GM21723 (cell line): ENCODE results near the gene ARMC7.
"Not testable (repeated sequence)": the region's sequence is repeated elsewhere in the genome, so short reads cannot be mapped to it uniquely, and the experiment has no call there.

Experiments used
- ATAC-seq: cut with Tn5 transposase; IDR thresholded peaks from one replicate; pipeline ENCODE4 v1.9.1; 2021; ENCODE audit warnings: mild to moderate bottlenecking, moderate library complexity; ENCODE audit not compliant: unreplicated experiment

Gene ARMC7

DNA sequence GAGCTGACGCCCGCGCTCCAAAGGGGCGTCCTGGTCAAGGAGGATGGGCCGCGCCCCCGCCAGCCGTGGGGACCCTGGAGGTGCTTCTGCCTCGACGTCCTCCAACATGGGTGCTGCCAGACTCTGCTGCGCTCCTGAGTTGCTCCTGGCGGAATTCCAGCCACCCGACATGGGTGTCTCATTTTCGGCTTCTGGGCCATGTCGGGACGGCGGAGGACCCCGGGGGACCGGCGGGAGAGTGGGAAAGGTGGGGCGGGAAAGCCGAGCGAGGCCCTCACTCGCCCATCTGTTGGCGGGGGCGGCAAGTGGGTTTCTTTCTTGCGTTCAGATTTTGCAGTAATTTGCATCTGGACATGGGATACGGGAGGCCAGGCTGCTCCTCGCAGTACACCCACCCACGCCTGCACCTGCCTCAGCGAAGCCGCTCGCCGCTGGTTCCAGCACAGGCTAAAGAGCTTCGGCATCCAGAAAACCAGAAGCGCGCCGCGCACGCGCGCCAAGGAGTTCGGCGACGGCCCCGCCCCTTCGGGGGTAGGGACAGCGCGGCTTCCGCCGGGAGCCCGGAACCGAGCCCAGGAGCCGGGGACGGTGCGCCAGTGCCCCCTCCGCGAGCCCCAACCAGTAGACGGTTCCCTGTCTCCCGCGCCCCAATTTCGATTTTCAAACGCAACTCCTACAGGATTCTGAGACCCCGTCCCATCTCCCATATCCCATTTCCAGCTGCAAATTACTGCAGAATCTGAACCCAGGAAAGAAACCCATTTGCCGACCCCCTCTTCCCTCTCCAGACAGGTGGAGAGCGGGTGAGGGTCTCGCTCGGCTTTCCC, at the start of gene ARMC7:
Gene ARMC7, plus strand, starts transcription at position 563 of the 827 bp plus-strand sequence. CDS start 320 bp downstream, outside the sequence.
- ATAC-seq: peak; percentile 69

DNA sequence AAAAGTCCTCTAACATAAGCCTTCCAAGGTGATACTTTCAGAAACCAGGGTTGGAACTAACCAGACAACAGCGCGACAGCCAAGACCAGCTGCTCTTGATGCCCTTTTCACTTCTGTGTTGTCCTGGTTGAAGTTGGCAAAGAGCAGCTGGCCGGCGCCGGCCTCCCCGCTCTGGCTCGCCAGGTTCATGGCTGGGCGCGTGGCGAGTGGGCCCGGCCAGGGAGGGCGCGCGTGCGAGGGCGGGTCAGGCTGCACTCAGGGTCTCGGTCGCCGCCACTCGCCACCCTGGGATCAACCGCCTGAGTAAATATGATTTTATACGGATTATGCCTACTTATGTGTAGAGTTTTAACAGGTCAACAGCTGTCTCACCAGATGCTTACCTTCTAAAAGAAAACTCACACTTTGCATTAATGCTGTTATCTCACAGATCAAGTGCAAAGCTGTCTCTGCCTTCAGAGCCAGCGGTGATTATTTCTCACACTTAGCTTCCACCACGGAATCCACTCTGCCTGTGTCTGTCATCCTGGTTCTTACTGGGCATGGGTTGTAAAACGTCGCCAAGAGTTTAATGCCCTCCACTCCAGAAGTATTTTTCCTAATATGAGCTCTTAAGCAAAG, 49.2 kb upstream of the ARMC7 start:
- no peak for ATAC-seq

GRCh38 chr17:75061055-75061438, 48.7 kb upstream of the ARMC7 start:
- ATAC-seq: no peak

DNA sequence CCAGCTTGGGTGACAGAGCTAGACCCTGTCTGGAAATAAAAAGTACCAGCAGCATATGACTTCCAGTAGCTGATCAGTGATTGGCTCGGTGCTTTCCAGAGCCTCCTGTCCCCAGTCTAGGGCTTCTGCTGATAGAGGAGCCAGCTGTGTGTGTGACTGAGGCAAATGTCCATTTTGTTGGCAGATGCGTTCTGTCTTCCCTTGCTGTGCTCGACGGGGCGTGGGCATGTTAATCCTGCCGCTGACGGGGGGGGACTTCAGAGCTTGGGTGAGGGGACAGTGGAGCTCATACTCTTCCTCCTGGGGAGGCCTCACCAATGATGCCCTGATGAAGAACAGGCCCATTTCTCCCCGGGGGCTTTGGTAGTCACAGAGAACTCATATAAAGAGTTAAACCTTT, 48.2 kb upstream of the ARMC7 start:
- ATAC-seq: no peak

DNA sequence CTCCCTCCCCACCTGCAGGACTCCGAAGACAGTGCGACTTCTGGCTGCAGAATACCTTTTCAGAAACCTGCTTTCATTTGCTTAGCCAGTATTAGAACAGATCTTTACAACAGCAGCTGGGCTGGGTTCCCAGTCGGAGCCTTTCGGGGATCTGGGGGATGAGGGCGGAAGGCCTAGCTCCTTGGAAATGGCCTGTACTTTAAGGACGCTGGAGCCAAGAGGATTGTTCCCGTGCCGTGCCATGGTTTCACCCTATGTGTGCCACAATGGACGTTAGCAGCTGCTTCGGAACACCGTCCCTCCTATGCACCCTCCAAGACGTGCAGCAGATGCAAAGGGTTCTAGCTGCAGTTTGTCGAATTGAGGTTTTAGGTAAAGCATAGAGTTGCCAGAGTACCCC, 46.6 kb upstream of the ARMC7 start:
- ATAC-seq: no peak

GRCh38 chr17:75063626-75064025, 46.1 kb upstream of the ARMC7 start:
- ATAC-seq: no peak

DNA sequence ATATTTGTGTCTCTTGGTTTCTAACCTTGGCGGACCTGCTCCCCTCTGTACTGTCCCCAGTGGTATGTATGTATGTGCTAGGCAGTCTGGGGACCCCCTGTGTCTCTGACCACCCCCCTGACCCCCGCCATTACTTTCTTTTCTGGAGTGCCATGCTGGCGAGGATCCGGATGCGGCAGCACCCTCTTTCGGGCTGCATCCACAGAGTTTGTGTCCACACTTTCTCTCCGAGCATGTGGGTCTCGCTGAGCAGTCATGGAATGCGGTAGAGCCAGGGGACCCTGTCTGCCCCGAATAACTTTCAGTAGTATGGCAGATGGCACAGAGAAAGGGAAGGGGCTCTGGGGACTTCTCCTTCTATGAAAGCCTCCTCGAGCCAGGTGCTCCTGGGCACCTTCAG, 45.7 kb upstream of the ARMC7 start:
- no peak for ATAC-seq

DNA sequence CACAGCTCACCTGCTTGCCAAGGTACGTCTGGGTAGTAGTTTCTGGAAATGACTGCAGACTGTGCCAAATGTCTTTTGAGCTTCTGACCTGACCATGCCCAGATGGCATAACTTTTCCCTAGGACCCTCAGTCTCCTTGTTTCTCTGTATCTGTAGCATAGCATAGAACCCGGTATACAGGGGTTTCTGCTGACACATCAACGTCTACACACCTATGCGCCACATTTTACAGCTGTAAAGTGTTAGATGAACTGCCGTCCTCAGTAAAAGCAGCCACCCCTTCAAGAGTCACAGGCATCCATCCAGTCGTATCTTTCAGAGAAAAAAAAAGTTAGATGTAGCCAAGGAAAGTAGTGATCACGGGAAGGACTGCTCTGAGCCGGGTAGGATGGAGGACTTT, 45.3 kb upstream of the ARMC7 start:
- no peak for ATAC-seq

- ATAC-seq: no peak
Observed at GRCh38 chr17:75064867-75065561, 44.8 kb upstream of the ARMC7 start.

- no peak for ATAC-seq
Observed at GRCh38 chr17:75065562-75066151, 44.1 kb upstream of the ARMC7 start.

DNA sequence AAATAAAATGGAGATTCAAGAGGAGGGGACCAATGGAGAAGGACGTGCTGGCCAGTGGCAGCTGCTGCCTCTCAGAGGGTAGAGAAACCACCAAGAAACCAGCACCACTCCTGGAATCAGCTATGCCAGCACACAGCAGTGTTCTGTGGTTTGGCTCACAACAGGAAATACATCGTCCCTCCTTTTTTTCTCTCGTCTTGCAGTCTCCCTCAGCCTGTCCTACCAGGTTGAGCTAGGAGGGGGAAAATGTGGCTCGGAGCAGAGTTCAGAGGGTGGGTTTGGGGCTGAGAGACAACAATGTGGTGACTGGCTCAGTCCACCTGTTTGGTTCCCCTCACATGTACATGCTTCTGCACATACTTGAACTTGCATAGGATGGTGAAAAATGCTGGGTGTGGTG, 41.9 kb upstream of the ARMC7 start:
- no peak for ATAC-seq

DNA sequence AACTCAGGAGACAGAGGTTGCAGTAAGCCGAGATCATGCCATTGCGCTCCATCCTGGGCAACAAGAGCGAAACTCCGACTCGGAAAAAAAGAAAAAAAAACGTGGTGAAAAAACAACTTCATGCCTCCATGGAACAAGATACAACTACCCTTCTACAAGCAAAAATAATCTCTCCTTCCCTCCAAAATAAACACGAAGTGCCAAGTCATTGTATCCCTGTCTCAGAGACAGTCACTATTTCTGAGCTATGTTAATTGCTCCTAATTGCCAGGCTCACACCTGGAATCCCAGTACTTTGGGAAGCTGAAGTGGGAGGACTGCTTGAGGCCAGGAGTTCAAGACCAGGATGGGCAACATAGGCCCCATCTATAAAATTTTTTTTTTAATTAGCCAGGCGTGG, 41.0 kb upstream of the ARMC7 start:
- ATAC-seq: no peak

- no peak for ATAC-seq
Observed at GRCh38 chr17:75069783-75070182, 40.0 kb upstream of the ARMC7 start.

DNA sequence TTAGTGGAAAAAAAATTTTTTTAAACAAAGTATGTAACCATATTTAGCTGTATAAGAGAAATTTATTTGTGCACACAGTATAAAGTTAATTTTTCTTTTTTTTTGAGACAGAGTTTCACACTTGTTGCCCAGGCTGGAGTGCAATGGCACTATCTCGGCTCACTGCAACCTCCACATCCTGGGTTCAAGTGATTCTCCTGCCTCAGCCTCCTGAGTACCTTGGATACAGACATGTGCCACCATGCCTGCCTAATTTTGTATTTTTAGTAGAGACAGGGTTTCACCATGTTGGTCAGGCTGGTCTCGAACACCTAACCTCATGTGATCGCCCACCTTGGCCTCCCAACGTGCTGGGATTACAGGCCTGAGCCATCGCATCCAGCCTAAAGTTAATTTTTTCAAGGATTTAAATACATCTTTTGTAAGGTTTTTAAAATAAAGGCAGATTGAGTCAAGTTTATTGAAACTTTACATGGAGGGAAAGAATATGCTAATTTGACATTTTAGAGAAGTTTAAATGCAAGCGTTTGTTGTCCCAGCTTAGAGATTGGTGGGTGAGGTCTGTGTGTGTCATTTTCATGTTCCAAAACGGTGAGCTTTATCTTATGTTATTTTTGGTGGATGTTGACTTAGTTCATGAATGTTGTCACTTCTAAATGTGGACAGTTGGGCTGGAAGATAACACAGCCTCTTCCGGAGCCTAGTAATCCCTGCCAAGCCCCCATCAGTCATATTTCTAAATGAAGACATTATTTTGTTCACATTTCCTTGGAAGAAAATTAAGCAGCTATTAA, 38.1 kb upstream of the ARMC7 start:
- ATAC-seq: not testable (repeated sequence)

GRCh38 chr17:75072909-75073308, 36.9 kb upstream of the ARMC7 start:
- not testable (repeated sequence) for ATAC-seq

GRCh38 chr17:75073618-75074047, 36.1 kb upstream of the ARMC7 start:
- ATAC-seq: no peak

GRCh38 chr17:75074532-75074931, 35.2 kb upstream of the ARMC7 start:
- ATAC-seq: no peak

DNA sequence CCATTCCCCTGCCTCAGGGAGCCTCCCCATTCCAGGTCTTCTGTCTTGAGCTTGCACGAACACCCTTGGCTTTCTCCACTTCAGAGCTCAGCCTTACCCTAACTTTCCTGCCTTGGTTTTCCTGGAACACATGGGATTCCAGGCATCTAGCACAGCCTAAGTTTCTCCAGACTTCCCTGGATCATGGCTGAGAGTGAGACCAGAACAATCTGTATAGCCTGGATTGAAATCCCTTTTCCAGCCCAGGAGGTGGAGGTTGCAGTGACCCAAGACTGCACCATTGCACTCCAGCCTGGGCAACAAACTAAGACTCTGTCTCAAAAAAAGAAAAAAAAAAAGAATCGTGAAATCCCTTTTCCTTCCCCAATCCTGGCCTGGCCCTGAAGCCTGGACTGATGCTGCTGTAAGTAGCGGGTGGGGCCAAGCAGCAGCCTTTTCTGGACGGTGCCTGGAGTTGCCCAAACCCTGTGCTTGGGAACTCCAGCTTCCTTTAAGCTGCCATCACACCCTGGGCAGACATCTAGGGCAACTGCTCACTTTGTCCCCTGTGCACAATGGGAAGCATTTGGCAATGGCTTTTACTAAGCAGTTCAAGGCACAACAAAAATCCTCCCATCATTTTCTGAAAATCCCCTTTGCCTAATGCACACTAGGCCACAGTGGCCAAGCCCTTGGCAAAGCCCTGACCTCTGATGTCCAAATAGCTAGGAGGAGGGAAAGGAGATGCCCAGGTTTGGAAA, 34.0 kb upstream of the ARMC7 start:
- ATAC-seq: no peak

DNA sequence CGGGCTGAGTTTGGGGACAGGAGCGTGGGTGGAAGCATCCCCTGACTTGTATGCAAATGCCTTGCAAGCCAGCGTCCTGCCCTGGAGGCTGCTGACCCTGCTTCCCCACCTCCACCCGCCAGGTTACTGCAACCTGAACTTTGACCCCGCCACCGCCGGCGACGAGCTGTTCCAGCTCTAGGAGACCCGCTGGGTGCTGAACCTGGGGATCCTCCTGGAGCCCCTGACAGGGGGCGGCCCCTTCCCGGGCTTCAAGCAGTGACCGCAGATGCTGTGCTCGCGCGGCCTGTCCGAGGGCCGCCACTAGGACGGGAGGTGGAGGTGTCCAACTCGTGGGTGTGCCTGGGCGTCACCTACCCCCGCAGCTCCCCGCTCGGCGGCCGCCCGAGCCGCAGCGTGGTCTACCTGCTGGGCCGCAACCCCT, 32.7 kb upstream of the ARMC7 start:
- ATAC-seq: no peak
